Muscle of back (tissue), 11 donors: ENCODE data around the gene CDC42BPA. TPM values are rescaled to one million over a fixed set of nuclear protein-coding genes. Genes with fewer than 3 reads are reported as not detected.

Experiments used
- DNase-seq, 3 donors: peaks; one replicate each; pipeline versions ENCODE4 v3.0.0 to v3.0.0-alpha.2; 2013
- polyA plus RNA-seq, 10 donors: library from polyadenylated mRNA; unstranded; fragments of 120-200 nt; gene quantifications; one replicate each; pipeline ENCODE4 v1.2.1, GENCODE V29; 2013; ENCODE audit not compliant: insufficient read length in 10 of 10

The CDC42BPA gene
- polyA plus RNA-seq, 10 donors = 27.0 to 36.1 (median 31.9) TPM

- no peak for DNase-seq
Observed at GRCh38 chr1:226981386-226981817, 336.9 kb downstream of the CDC42BPA start.

GRCh38 chr1:226980565-226981385 is 337.5 kb downstream of the CDC42BPA start:
- no peak for DNase-seq

GRCh38 chr1:226980122-226980560 is 338.2 kb downstream of the CDC42BPA start:
- DNase-seq = no peak

- DNase-seq = peak; percentile 33 to 58 (median 57)
Observed at GRCh38 chr1:226979517-226980121, 338.7 kb downstream of the CDC42BPA start.

- no peak for DNase-seq
Observed at GRCh38 chr1:226979115-226979516, 339.2 kb downstream of the CDC42BPA start.

- DNase-seq = no peak
Observed at GRCh38 chr1:226978432-226979114, 339.7 kb downstream of the CDC42BPA start.

- DNase-seq = no peak
Observed at GRCh38 chr1:226977643-226978431, 340.5 kb downstream of the CDC42BPA start.

- no peak for DNase-seq
Observed at GRCh38 chr1:226976978-226977642, 341.2 kb downstream of the CDC42BPA start.

- DNase-seq = no peak
Observed at GRCh38 chr1:226976276-226976977, 341.9 kb downstream of the CDC42BPA start.

- no peak for DNase-seq
Observed at GRCh38 chr1:226975259-226976250, 342.7 kb downstream of the CDC42BPA start.

GRCh38 chr1:226974544-226975258 is 343.6 kb downstream of the CDC42BPA start:
- DNase-seq = no peak

GRCh38 chr1:226973898-226974543 is 344.3 kb downstream of the CDC42BPA start:
- peak in 1 of 3 donors; percentile 56 for DNase-seq

GRCh38 chr1:226973371-226973897 is 344.9 kb downstream of the CDC42BPA start:
- peak; percentile 34 to 75 (median 63) for DNase-seq

- no peak for DNase-seq
Observed at GRCh38 chr1:226972931-226973330, 345.4 kb downstream of the CDC42BPA start.

GRCh38 chr1:226971765-226972164 is 346.5 kb downstream of the CDC42BPA start:
- DNase-seq = no peak

- DNase-seq = no peak
Observed at GRCh38 chr1:226967665-226968064, 350.6 kb downstream of the CDC42BPA start.

GRCh38 chr1:226966683-226967082 is 351.6 kb downstream of the CDC42BPA start:
- no peak for DNase-seq
